HG03097 (cell line): Measurements from ENCODE around the gene LMO7.
"Not testable (repeated sequence)": the region's sequence is repeated elsewhere in the genome, so short reads cannot be mapped to it uniquely, and the experiment has no call there.

Source experiments
- ATAC-seq: cut with Tn5 transposase; IDR thresholded peaks from one replicate; pipeline ENCODE4 v1.9.1; 2021; ENCODE audit not compliant: unreplicated experiment, low FRiP score

LMO7 gene

GRCh38 chr13:75769141-75769905 lies 133.2 kb downstream of the LMO7 start:
- no peak for ATAC-seq

GRCh38 chr13:75770164-75770563 lies 134.0 kb downstream of the LMO7 start:
- ATAC-seq: no peak

DNA sequence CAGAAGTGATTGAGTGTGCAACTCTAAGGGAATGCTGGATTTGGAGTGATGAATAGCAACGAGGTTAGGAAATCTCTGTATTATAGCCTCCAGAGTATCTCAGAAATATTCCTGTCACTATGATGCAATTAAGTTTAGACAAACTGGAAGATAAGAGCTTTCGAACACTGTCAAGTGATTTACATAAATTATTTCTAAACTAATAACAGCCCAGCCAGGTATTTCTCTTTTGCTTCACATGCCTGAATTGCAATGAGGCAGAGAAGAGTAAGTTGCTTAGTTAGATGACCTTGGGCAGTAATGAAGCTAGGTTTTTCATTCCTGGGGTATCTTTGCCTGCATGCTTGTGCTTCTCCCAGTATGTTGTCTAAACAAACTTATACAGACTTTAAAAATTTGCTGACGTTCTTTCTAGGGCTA lies 134.5 kb downstream of the LMO7 start:
- no peak for ATAC-seq

GRCh38 chr13:75771226-75771625 lies 135.1 kb downstream of the LMO7 start:
- no peak for ATAC-seq

- no peak for ATAC-seq
These were observed 135.7 kb downstream of the LMO7 start for GRCh38 chr13:75771818-75772217.

GRCh38 chr13:75774176-75774575 lies 138.0 kb downstream of the LMO7 start:
- no peak for ATAC-seq

- no peak for ATAC-seq
These were observed 140.4 kb downstream of the LMO7 start for GRCh38 chr13:75776550-75776949.

- ATAC-seq: no peak
These were observed 143.3 kb downstream of the LMO7 start for GRCh38 chr13:75779393-75779792.

DNA sequence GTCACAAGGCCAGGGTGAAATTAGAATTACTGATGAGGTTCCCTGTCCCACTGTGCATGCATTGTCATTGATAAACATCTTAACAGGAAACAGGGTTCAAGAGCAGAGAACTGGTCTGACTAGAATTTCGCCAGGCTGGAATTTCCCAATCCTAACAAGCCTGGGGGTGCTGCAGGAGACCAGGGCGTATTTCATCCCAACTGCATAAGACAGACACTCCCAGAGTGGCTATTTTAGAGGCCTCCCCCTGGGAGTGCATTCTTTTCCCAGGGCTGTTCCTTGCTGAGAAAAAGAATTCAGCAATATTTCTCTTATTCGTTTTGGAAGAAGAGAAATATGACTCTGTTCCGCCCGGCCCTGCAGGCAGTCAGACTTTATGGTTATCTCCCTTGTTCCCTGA lies 144.0 kb downstream of the LMO7 start:
- not testable (repeated sequence) for ATAC-seq

- no peak for ATAC-seq
These were observed 146.9 kb downstream of the LMO7 start for GRCh38 chr13:75782985-75783384.

GRCh38 chr13:75784003-75784402 lies 147.9 kb downstream of the LMO7 start:
- ATAC-seq: no peak

DNA sequence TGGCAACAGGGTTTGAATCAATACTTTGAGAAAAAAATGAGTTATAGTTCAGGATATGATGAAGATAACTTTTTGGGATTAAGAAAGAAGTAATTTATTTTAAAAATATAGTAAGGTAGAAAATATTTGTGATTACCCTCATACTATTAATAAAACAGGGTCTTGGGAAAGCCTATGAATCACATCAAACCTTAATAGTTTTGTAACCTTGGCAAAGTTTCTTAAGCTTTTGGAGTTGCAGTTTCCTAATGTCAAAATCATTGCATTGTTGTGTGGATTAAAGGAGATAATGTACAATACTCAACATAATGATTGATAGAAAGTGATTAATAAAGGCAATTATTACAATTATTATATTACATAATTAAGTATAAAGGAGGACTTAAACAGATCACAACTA lies 149.0 kb downstream of the LMO7 start:
- ATAC-seq: no peak

DNA sequence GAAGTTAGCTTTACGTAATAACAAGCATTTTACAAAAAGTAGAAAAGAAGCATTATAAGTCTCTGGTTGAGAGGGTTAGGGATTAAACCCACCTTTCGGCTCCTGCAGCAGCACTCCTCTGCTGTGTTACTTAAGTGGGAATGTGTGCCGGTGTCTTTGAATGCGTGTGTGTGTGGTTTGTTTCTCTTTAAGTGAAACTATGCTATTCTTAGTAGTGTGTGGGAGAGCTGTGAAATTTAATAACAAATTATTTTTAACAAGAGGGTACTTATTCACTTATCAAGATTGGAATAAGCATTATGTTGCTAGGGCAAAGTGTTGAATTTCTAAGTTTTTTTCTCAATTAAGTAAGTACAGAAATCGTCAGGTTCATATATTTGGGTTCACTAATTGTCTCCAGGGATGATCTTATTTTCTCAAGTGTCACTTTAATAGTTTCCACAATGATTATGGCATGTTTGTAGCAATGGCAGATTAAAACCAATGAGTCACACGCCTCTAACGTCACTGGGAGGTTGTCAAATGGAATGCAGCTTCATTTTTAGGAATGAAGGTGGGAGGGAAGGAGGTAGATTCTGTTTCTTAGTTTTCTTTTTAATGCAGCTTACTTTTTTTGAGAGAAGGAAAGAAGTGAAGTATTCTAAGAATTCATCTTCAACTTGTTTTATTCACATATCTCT lies 151.3 kb downstream of the LMO7 start:
- no peak for ATAC-seq

- ATAC-seq: no peak
These were observed 152.4 kb downstream of the LMO7 start for GRCh38 chr13:75788481-75788981.

- no peak for ATAC-seq
These were observed 153.5 kb downstream of the LMO7 start for GRCh38 chr13:75789451-75790197.

DNA sequence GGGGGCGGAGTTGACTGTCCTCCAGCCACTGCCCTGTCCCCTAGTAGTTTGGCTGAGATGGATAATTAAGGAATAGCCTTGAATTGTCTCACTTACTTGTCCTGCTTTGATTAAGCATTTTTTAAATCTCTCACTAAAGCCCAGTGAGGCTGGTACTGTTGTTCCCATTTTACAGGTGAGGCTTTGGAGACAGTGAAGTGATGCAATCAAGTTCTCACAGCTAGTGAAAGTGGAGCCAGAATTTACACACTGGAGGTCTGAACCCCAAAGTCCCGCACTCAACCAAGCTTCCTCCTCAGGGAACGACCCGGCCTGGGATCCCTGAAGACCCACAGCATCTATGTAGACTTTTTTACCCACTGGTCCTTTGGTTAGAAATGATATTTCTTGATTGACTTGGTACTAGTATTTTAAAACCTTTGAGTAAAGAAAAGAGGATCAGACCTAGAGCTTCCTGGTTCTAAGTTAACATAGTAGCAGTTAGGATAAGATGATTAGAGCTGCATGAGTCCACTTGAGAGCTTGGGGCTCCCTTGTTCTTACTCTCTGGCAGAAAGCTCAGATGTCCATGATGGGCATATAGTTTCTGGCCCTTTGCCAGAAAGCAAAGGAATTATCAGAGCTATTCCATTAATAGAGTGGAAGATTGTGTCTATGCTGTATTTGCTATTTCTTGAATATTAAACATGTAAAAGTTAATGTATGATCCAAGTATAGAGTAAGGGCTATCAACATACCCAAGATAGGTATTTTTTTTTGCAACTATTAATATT lies 154.3 kb downstream of the LMO7 start:
- ATAC-seq: no peak

DNA sequence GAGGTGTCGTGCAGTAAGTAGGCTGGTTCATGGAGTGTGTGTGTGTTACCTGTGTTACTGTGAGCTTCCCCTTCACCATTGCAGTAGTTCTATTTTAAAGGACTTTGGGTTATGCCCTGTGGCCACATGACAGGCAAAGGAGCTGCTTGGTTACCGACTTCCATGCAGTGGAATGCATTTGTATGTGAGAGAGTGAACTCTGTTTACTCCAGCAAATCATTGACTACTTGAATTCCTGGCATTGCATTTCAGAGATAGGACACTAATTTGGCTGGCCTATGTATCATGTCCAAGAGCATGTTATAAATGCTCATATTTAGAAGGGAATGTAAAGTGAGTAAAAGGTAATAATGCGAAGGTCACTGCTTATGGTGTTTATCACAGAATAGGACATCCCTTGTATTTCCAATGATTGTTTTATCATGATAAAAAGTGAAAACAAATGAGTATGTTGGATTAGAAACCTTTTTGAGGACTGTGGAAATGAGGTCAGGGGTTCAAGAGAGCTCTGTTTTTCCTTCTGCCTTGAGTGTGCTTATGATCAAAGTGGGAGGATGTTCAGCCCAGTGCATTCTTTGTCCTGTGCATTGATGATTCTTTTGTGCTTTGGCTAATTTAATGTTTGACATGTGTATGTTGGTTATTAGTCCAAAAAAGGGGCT lies 156.5 kb downstream of the LMO7 start:
- no peak for ATAC-seq

- ATAC-seq: not testable (repeated sequence)
These were observed 157.0 kb downstream of the LMO7 start for GRCh38 chr13:75793188-75793567.

DNA sequence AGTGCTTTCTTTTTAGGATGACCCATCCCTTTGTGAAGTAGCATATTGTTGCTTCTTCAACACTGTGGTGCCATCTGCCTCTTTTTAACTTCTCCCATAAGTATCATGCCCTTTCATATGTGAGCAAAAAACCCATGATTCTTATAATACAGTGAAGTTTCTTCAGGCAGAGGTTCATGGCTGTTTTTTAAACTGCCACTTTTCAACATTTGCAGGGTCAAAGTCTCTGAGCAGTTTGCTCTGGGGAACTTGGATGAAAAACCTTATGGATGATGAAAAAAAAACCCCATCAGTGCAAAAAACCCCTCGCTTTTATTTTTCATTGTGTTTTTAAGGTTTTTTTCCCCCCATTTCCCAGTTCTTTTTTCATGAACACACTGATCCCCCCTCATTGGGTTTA lies 158.5 kb downstream of the LMO7 start:
- ATAC-seq: no peak

GRCh38 chr13:75795274-75795673 lies 159.1 kb downstream of the LMO7 start:
- no peak for ATAC-seq
